Mucosa of descending colon (tissue), 3 donors: ENCODE results near the gene ABHD1. TPM values are rescaled to one million over a fixed set of nuclear protein-coding genes. Genes with fewer than 3 reads are reported as not detected.

Experiments
- total RNA-seq, 3 donors: library from RNA; stranded (reverse); fragmentation: NEBNext Ultra II Directional in 2 of 3; extraction: Animal tissue kit (Norgen Biotek cat#: 25700) in 2 of 3; gene quantifications; one replicate each; pipeline versions ENCODE4 v1.2.1 to v1.2.4, GENCODE V29; 2021 to 2023
- donor health status: DM: no; HTN: no; CAD: no; lungs with moderate emphysema.
- donor health status: DM: no; HTN: no; CAD: no.
- donor health status: DM: no; HTN: yes; CAD: no.

The ABHD1 gene
- total RNA-seq, 3 donors from 2014 or later = 0.19 to 0.22 TPM; not detected in 1

Other genes starting within 250 kb of the ABHD1 start
- 10 to 100 TPM; 23.9 to 36.1 (median 35.6) TPM for gene MAPRE3, start 153.2 kb upstream of the ABHD1 start, total RNA-seq
- 10 to 100 TPM; 78.9 to 93.3 (median 80.1) TPM for gene TMEM214, start 90.8 kb upstream of the ABHD1 start, total RNA-seq
- gene AGBL5, start 72.1 kb upstream of the ABHD1 start, total RNA-seq = 10 to 100 TPM; 16.7 to 20.0 (median 19.2) TPM
- gene OST4, start 52.2 kb upstream of the ABHD1 start, total RNA-seq = 100 to 1,000 TPM; 245 to 280 (median 254) TPM
- 100 to 1,000 TPM in 1 of 3 donors, 10 to 100 TPM in 2; 12.1 to 256 (median 42.3) TPM for gene EMILIN1, start 45.2 kb upstream of the ABHD1 start, total RNA-seq
- gene KHK, start 37.0 kb upstream of the ABHD1 start, total RNA-seq = 10 to 100 TPM in 1 of 3 donors, 1 to 10 TPM in 2; 6.3 to 14.7 (median 8.1) TPM
- gene CGREF1, start 4.7 kb upstream of the ABHD1 start, total RNA-seq = 1 to 10 TPM in 2 of 3 donors, under 1 TPM in 1; 0.41 to 1.9 (median 1.5) TPM
- 10 to 100 TPM; 32.8 to 47.0 (median 45.0) TPM for gene PREB, start 10.8 kb downstream of the ABHD1 start, total RNA-seq
- not detected for gene PRR30, start 15.6 kb downstream of the ABHD1 start, total RNA-seq
- gene TCF23, start 25.2 kb downstream of the ABHD1 start, total RNA-seq = under 1 TPM in 2 of 3 donors, not detected in 1; 0.05 to 0.23 TPM
- 10 to 100 TPM; 82.0 to 88.8 (median 85.2) TPM for gene ATRAID, start 88.2 kb downstream of the ABHD1 start, total RNA-seq
- 10 to 100 TPM; 27.7 to 34.8 (median 30.0) TPM for gene SLC5A6, start 88.5 kb downstream of the ABHD1 start, total RNA-seq
- gene CAD, start 93.6 kb downstream of the ABHD1 start, total RNA-seq = 10 to 100 TPM; 22.7 to 29.8 (median 24.7) TPM
- under 1 TPM in 1 of 3 donors, not detected in 2; 0.12 TPM for gene SLC30A3, start 139.2 kb downstream of the ABHD1 start, total RNA-seq
- under 1 TPM in 1 of 3 donors, not detected in 2; 0.47 TPM for gene DNAJC5G, start 151.6 kb downstream of the ABHD1 start, total RNA-seq
- gene TRIM54, start 158.6 kb downstream of the ABHD1 start, total RNA-seq = under 1 TPM in 1 of 3 donors, not detected in 2; 0.43 TPM
- gene UCN, start 184.6 kb downstream of the ABHD1 start, total RNA-seq = 1 to 10 TPM in 1 of 3 donors, under 1 TPM in 2; 0.52 to 1.2 (median 0.92) TPM
- gene MPV17, start 199.3 kb downstream of the ABHD1 start, total RNA-seq = 10 to 100 TPM; 39.5 to 49.0 (median 41.9) TPM
- gene GTF3C2, start 232.9 kb downstream of the ABHD1 start, total RNA-seq = 10 to 100 TPM; 53.7 to 83.5 (median 56.9) TPM
- gene EIF2B4, start 246.5 kb downstream of the ABHD1 start, total RNA-seq = 10 to 100 TPM; 31.4 to 59.9 (median 34.0) TPM
- gene SNX17, start 246.8 kb downstream of the ABHD1 start, total RNA-seq = 10 to 100 TPM; 85.5 to 94.4 (median 91.0) TPM